GM10266 (cell line): ENCODE results near the gene H1-8.

Experiments used
- DNase-seq: peaks from one replicate; pipeline ENCODE4 v3.0.0; 2012; ENCODE audit errors: extremely low spot score
- CTCF ChIP-seq: IDR thresholded peaks from 2 replicates; pipeline ENCODE4 v1.5.1; 2012; ENCODE audit warnings: mild to moderate bottlenecking, low read depth; ENCODE audit not compliant: control insufficient read depth, insufficient read depth; ENCODE audit errors: missing control alignments

The H1-8 gene

GRCh38 chr3:129548104-129548965 lies 5.4 kb downstream of the H1-8 start:
- no peak for TF ChIP-seq CTCF
- no peak for DNase-seq

- DNase-seq = no peak
- TF ChIP-seq CTCF = no peak
These were observed 6.2 kb downstream of the H1-8 start for GRCh38 chr3:129549006-129549800.

- no peak for DNase-seq
- no peak for TF ChIP-seq CTCF
These were observed 6.8 kb downstream of the H1-8 start for GRCh38 chr3:129549805-129550204.

- DNase-seq = no peak
- no peak for TF ChIP-seq CTCF
These were observed 9.5 kb downstream of the H1-8 start for GRCh38 chr3:129552287-129553050.

- TF ChIP-seq CTCF = no peak
- no peak for DNase-seq
These were observed 10.2 kb downstream of the H1-8 start for GRCh38 chr3:129553171-129553570.

- DNase-seq = no peak
- no peak for TF ChIP-seq CTCF
These were observed 10.7 kb downstream of the H1-8 start for GRCh38 chr3:129553719-129554118.
